ENCODE results near the gene ACVR2B.

DNA sequence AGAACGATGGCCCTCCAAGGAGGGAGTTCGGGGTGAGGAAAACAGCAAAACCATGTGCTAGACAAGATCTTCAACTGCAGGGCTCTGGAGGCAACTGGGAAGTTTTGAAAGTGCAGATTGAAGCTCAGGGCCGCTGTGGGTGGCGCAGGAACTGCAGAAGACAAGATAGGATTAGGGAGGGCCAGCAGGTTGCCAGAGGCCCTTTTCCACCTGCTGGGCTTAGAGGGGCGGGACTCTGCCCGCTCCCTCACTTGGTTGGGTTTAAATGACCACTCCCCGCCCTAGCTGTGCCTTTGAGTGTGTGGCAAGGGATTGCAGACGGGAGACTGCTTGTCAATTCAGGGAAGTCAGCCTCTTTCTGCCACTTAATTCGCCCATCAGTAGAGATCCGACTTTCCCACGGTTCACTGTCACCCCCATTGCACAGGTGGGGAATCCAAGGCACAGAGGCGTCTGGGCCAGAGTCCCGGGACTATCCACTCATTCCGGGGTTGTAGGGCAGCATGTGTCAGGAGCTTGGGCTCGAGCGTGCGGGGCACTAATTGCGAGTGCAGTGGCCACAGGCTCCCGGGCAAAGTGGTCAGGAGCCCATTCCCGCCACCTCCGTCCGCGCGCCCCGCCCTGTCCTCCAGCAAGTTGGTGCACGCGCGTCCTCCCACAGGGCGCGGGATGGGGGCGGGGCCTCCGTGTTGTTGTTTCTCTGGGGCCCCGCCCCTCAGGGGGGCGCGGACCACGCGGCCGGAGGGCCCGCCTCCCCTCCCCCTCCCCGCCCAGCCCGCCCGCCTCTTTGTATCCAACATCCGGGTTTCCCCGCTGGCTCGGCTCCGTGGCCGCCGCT, at the start of gene ACVR2B:
- TF ChIP-seq POLR2A (IDR thresholded peaks at IDR 0.05; ENCODE audit: borderline replicate concordance, extremely low read depth, insufficient read depth, insufficient read length) (no peak), EZH2 (IDR thresholded peaks at IDR 0.05) (no peak), CBX3 (IDR thresholded peaks at IDR 0.05; ENCODE audit: low read depth) (no peak), POLR2AphosphoS5 (IDR thresholded peaks at IDR 0.05; ENCODE audit: low read depth, low read length) (no peak)
- TF ChIP-seq, protein P1, sequence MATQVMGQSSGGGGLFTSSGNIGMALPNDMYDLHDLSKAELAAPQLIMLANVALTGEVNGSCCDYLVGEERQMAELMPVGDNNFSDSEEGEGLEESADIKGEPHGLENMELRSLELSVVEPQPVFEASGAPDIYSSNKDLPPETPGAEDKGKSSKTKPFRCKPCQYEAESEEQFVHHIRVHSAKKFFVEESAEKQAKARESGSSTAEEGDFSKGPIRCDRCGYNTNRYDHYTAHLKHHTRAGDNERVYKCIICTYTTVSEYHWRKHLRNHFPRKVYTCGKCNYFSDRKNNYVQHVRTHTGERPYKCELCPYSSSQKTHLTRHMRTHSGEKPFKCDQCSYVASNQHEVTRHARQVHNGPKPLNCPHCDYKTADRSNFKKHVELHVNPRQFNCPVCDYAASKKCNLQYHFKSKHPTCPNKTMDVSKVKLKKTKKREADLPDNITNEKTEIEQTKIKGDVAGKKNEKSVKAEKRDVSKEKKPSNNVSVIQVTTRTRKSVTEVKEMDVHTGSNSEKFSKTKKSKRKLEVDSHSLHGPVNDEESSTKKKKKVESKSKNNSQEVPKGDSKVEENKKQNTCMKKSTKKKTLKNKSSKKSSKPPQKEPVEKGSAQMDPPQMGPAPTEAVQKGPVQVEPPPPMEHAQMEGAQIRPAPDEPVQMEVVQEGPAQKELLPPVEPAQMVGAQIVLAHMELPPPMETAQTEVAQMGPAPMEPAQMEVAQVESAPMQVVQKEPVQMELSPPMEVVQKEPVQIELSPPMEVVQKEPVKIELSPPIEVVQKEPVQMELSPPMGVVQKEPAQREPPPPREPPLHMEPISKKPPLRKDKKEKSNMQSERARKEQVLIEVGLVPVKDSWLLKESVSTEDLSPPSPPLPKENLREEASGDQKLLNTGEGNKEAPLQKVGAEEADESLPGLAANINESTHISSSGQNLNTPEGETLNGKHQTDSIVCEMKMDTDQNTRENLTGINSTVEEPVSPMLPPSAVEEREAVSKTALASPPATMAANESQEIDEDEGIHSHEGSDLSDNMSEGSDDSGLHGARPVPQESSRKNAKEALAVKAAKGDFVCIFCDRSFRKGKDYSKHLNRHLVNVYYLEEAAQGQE (IDR thresholded peaks at IDR 0.05; ENCODE audit: low read depth): no peak
- TF ChIP-seq, protein P2, sequence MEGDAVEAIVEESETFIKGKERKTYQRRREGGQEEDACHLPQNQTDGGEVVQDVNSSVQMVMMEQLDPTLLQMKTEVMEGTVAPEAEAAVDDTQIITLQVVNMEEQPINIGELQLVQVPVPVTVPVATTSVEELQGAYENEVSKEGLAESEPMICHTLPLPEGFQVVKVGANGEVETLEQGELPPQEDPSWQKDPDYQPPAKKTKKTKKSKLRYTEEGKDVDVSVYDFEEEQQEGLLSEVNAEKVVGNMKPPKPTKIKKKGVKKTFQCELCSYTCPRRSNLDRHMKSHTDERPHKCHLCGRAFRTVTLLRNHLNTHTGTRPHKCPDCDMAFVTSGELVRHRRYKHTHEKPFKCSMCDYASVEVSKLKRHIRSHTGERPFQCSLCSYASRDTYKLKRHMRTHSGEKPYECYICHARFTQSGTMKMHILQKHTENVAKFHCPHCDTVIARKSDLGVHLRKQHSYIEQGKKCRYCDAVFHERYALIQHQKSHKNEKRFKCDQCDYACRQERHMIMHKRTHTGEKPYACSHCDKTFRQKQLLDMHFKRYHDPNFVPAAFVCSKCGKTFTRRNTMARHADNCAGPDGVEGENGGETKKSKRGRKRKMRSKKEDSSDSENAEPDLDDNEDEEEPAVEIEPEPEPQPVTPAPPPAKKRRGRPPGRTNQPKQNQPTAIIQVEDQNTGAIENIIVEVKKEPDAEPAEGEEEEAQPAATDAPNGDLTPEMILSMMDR (IDR thresholded peaks at IDR 0.05 in 2 of 3, conservative IDR thresholded peaks at IDR 0.05 in 1 of 3; ENCODE audit: borderline replicate concordance in 1 of 3, insufficient read depth in 1 of 3, low read depth in 2 of 3, low read length in 2 of 3): no peak
- TF ChIP-seq, protein P3, sequence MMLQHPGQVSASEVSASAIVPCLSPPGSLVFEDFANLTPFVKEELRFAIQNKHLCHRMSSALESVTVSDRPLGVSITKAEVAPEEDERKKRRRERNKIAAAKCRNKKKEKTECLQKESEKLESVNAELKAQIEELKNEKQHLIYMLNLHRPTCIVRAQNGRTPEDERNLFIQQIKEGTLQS (IDR thresholded peaks at IDR 0.05): no peak
- TF ChIP-seq, protein P4, sequence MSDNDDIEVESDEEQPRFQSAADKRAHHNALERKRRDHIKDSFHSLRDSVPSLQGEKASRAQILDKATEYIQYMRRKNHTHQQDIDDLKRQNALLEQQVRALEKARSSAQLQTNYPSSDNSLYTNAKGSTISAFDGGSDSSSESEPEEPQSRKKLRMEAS (IDR thresholded peaks at IDR 0.05): peak; percentile 75
